Stimulated activated CD4-positive, alpha-beta T cell treated with anti-CD3 and anti-CD28 coated beads, TNF-alpha, amount 100 ng/mL, for 48 hours (primary cell): Measurements from ENCODE around the gene MSMB.
"Not testable (repeated sequence)": the region's sequence is repeated elsewhere in the genome, so short reads cannot be mapped to it uniquely, and the experiment has no call there.

Experiments
- DNase-seq, 3 donors: peaks; one replicate each; pipeline ENCODE4 v3.0.0-alpha.2; 2020; ENCODE audit warnings: low read depth in 3 of 3

The MSMB gene

GRCh38 chr10:46046261-46046660, at the start of gene MSMB:
MSMB (minus strand) TSS chr10:46046269; CDS start chr10:46046237, 32 bp downstream.
- no peak for DNase-seq

GRCh38 chr10:46094931-46095750, 49.1 kb upstream of the MSMB start:
- no peak for DNase-seq

- no peak for DNase-seq
Measured at GRCh38 chr10:46094197-46094500, 48.1 kb upstream of the MSMB start.

GRCh38 chr10:46093316-46094196, 47.5 kb upstream of the MSMB start:
- DNase-seq = not testable (repeated sequence)

- DNase-seq = no peak
Measured at GRCh38 chr10:46092524-46093081, 46.5 kb upstream of the MSMB start.

GRCh38 chr10:46091828-46092523, 45.9 kb upstream of the MSMB start:
- no peak for DNase-seq

GRCh38 chr10:46091080-46091827, 45.2 kb upstream of the MSMB start:
- no peak for DNase-seq

- DNase-seq = no peak
Measured at GRCh38 chr10:46090258-46090812, 44.3 kb upstream of the MSMB start.

GRCh38 chr10:46087381-46087780, 41.3 kb upstream of the MSMB start:
- not testable (repeated sequence) for DNase-seq

- no peak for DNase-seq
Measured at GRCh38 chr10:46084321-46085165, 38.5 kb upstream of the MSMB start.

GRCh38 chr10:46080886-46081285, 34.8 kb upstream of the MSMB start:
- no peak for DNase-seq

- no peak for DNase-seq
Measured at GRCh38 chr10:46079831-46080585, 33.9 kb upstream of the MSMB start.

GRCh38 chr10:46077731-46078413, 31.8 kb upstream of the MSMB start:
- no peak for DNase-seq

- DNase-seq = no peak
Measured at GRCh38 chr10:46077141-46077554, 31.1 kb upstream of the MSMB start.

- no peak for DNase-seq
Measured at GRCh38 chr10:46075869-46076268, 29.8 kb upstream of the MSMB start.

GRCh38 chr10:46074196-46074946, 28.3 kb upstream of the MSMB start:
- DNase-seq = no peak

- DNase-seq = no peak
Measured at GRCh38 chr10:46073564-46073963, 27.5 kb upstream of the MSMB start.

- DNase-seq = no peak
Measured at GRCh38 chr10:46070749-46071148, 24.7 kb upstream of the MSMB start.
